Stimulated activated naive CD8-positive, alpha-beta T cell treated with anti-CD3 and anti-CD28 coated beads, Interleukin-15, amount 100 ng/mL, for 72 hours (primary cell): ENCODE measurements around the gene MAP1B.

Experiments
- ATAC-seq: fragments of 150-1000 bp; cut with Tn5 transposase; 2 replicates; pipeline ENCODE4 v1.10.0; 2021; ENCODE audit warnings: mild to moderate bottlenecking, moderate library complexity
- DNase-seq, 2 donors: peaks; one replicate each; pipeline ENCODE4 v3.0.0; 2021 to 2022
- H3K27ac Mint-ChIP-seq, 2 donors: one replicate each; pipeline ENCODE4 v1.8.0; 2022; ENCODE audit warnings: mild to moderate bottlenecking in 2 of 2, mixed read lengths in 2 of 2, moderate library complexity in 2 of 2
- H3K27me3 Mint-ChIP-seq: one replicate; pipeline ENCODE4 v1.8.0; 2022; ENCODE audit warnings: mixed read lengths
- H3K4me1 Mint-ChIP-seq: one replicate; pipeline ENCODE4 v1.8.0; 2022; ENCODE audit warnings: mild to moderate bottlenecking, mixed read lengths
- H3K4me3 Mint-ChIP-seq, 2 donors: one replicate each; pipeline ENCODE4 v1.8.0; 2022; ENCODE audit warnings: mild to moderate bottlenecking in 2 of 2, mixed read lengths in 2 of 2, moderate library complexity in 1 of 2
- H3K9me3 Mint-ChIP-seq, 2 donors: one replicate each; pipeline ENCODE4 v1.8.0; 2022; ENCODE audit warnings: mixed read lengths in 2 of 2

Gene MAP1B

GRCh38 chr5:72107131-72107900 lies at the start of gene MAP1B:
Gene MAP1B (plus strand): TSS chr5:72107475. CDS start chr5:72107532, 57 bp downstream.
- peak; percentile 48 for ATAC-seq
- Mint-ChIP-seq H3K27ac (peak within 1 kb of the TSS in 1 of 2 donors; percentile 54), H3K4me1 (peaks cover 12% of the 10 kb centered on the region), H3K4me3 (peak within 1 kb of the TSS; percentile 68 to 71), H3K9me3 (peaks cover 0 to 7% of the 10 kb centered on the region in 2 donors), H3K27me3 (peaks cover 79% of the 10 kb centered on the region)
- peak; percentile 4 to 14 for DNase-seq

GRCh38 chr5:72057816-72058215 lies 49.5 kb upstream of the MAP1B start:
- H3K4me1 Mint-ChIP-seq: no peaks in the 10 kb centered on the region
- peaks cover 21% of the 10 kb centered on the region for H3K27me3 Mint-ChIP-seq
- ATAC-seq (no peak), DNase-seq (no peak)
- H3K9me3 Mint-ChIP-seq: no peaks in the 10 kb centered on the region
- no peak overlapping the region for H3K4me3 Mint-ChIP-seq
- no peak overlapping the region for H3K27ac Mint-ChIP-seq

DNA sequence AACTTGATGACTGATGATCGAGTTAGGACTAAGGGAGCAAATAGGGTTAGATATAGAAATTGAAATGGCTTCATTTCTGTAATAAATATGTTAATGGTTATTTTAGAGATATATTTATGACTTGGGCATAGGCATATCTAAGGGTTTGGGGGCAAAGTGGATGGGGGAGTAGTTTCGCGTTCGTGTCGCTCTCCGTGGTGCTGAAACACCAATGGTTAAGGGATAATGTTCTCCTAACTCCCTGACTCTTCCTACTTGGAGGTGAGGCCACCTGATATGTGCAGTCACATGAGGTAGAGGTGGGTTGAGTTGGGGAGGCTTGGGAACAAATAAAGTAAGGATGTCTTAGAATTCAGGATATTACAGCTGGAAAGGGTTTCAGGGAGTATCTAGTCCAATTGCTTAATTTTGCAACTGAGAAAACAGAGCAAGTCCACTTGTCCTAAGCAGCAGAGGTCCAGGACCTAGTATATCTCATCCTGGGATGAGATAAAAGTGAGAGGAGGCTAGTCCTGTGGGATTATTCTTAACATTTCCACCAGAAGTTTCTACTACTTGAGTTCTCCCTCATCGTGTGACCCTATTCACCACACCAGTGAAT lies 44.0 kb upstream of the MAP1B start:
- Mint-ChIP-seq H3K4me1 (no peaks in the 10 kb centered on the region), H3K9me3 (no peaks in the 10 kb centered on the region), H3K27ac (no peak overlapping the region), H3K4me3 (no peak overlapping the region), H3K27me3 (peaks cover 18% of the 10 kb centered on the region)
- DNase-seq (no peak), ATAC-seq (no peak)

- Mint-ChIP-seq H3K4me3 (no peak overlapping the region), H3K27me3 (peaks cover 9% of the 10 kb centered on the region), H3K9me3 (no peaks in the 10 kb centered on the region), H3K4me1 (no peaks in the 10 kb centered on the region), H3K27ac (no peak overlapping the region)
- no peak for DNase-seq
- no peak for ATAC-seq
Observed at GRCh38 chr5:72064801-72065570, 42.3 kb upstream of the MAP1B start.

DNA sequence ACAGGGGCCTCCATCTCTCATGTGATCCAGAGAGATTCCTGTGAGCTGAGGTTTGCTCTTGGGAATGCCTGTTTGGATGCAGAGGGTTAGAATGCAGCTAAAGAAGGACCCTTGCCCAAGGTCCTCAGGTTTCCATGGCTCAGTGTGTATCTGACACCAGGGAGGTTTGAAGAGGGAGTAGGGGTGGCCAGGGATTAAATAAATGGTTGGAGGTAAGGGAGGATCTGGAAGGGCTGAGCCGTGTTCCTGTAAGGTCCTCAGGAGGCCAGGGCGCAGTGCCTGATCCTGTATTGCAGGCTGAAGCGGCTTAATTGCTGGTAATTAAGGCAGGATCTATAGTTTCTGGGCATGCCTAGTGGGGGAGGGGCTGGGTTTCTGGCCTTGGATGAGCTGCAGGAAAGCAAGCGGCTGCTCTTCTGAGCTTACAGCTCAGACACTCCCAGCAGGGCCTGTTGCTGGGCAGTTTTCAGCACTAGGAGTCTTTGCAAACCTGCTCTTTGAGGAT lies 41.5 kb upstream of the MAP1B start:
- no peak for DNase-seq
- H3K9me3 Mint-ChIP-seq: no peaks in the 10 kb centered on the region
- no peak for ATAC-seq
- H3K4me3 Mint-ChIP-seq: no peak overlapping the region
- no peak overlapping the region for H3K27ac Mint-ChIP-seq
- peaks cover 9% of the 10 kb centered on the region for H3K27me3 Mint-ChIP-seq
- no peaks in the 10 kb centered on the region for H3K4me1 Mint-ChIP-seq

GRCh38 chr5:72066705-72067107 lies 40.6 kb upstream of the MAP1B start:
- Mint-ChIP-seq H3K4me1 (no peaks in the 10 kb centered on the region), H3K4me3 (no peak overlapping the region), H3K27ac (no peak overlapping the region), H3K9me3 (no peaks in the 10 kb centered on the region), H3K27me3 (peaks cover 11% of the 10 kb centered on the region)
- ATAC-seq (no peak), DNase-seq (no peak)

DNA sequence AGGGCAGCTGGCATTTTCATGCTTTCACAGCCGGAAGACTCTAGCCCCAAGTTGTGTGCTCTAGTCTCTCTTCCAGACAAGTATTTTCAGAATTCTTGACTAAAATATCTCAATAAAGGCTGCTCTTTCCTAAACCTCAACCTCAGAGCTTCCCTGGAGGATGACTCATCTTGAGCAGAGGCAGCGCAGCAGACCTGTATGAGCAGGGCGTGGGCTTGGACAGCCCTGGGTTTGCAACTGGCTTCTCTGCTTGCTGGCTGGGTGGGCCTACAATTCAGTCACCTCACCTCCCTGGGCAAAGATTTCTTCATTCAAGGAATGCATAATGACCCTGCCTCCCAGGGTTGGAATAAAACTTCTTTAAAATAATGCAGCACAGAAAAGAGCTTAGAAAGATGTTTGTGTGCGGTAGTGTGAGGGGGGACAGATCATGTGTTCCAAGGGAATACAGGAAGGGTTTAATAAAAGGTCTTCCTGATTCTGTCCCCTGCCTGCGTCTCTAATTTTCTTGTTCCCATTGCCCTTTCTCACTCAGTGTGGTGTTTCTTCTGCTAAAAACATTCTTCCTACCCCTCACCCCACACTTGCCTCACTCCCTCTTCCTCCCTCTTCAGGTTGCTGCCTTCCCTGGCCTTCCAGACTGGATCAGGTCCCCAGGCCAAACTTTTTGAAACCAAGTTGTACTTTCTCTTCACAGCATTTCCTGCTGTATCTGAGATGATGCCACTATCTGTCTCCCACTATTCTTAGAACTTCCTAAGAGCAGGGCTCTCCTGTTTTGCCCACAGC lies 39.4 kb upstream of the MAP1B start:
- H3K4me1 Mint-ChIP-seq: no peaks in the 10 kb centered on the region
- ATAC-seq (no peak), DNase-seq (no peak)
- H3K4me3 Mint-ChIP-seq: no peak overlapping the region
- H3K27me3 Mint-ChIP-seq: peaks cover 18% of the 10 kb centered on the region
- no peaks in the 10 kb centered on the region for H3K9me3 Mint-ChIP-seq
- no peak overlapping the region for H3K27ac Mint-ChIP-seq

DNA sequence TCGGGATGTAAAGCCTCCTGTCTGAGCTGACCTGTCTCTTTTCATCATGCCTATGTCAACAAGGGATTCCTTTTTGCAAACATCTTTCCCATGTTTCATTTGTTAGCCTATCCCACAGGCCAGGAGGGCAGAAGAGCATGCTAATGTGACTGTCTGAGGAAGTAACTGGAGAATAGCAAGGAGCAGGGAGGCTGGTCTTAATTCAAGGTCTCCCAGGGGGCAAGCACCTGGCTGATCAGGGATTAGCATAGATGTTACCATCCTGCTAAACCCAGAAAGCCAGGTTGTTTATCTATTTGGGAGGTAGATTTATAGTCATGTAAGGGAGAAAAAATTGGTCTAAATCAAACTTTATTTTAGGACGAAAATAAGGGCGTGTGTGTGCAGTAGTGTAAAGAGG lies 36.7 kb upstream of the MAP1B start:
- no peak for ATAC-seq
- H3K27ac Mint-ChIP-seq: no peak overlapping the region
- no peaks in the 10 kb centered on the region for H3K4me1 Mint-ChIP-seq
- peaks cover 15% of the 10 kb centered on the region for H3K27me3 Mint-ChIP-seq
- H3K4me3 Mint-ChIP-seq: no peak overlapping the region
- no peak for DNase-seq
- H3K9me3 Mint-ChIP-seq: no peaks in the 10 kb centered on the region

DNA sequence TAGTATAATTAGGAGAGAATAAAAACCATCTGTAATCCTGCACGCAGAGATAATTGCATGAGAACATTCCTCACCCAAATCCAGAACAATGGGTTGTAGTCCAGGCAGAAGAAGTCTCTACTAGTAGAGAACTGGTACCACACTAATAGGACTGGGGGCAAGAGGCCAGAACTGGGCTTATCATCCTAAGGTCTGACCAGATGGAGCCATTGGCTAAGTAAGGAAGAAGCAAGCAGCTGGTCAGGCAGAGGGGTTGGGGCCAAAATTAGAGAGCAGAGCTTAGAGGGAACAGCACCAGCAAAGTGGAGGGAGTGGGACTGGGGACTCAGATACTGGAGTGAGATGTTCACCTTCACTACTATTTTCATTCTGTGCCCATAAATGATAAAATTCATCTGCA lies 35.4 kb upstream of the MAP1B start:
- Mint-ChIP-seq H3K27ac (no peak overlapping the region), H3K4me3 (no peak overlapping the region), H3K9me3 (no peaks in the 10 kb centered on the region), H3K4me1 (no peaks in the 10 kb centered on the region), H3K27me3 (peaks cover 9% of the 10 kb centered on the region)
- ATAC-seq: no peak
- DNase-seq: no peak

DNA sequence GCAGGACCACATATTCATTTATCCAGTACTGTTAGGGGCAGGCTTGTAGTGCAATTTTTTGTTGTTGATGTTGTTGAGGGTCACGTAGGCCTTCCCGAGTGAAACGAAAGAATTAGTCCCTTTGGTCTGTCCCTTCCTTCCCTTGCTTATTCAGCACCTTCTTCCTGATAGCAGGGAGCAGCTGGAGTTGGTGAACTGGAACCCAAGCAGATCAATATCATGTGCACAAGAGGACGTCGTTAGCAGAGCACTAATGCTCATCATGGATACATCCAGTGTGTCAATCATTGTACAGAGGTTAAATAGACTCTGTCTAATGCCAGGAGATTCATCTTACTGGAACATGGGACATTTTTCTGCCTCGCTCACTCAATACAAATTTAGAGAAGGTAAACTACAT lies 33.0 kb upstream of the MAP1B start:
- no peak for ATAC-seq
- H3K27ac Mint-ChIP-seq: no peak overlapping the region
- no peak for DNase-seq
- H3K4me1 Mint-ChIP-seq: no peaks in the 10 kb centered on the region
- peaks cover 21% of the 10 kb centered on the region for H3K27me3 Mint-ChIP-seq
- no peak overlapping the region for H3K4me3 Mint-ChIP-seq
- no peaks in the 10 kb centered on the region for H3K9me3 Mint-ChIP-seq

GRCh38 chr5:72075461-72075860 lies 31.8 kb upstream of the MAP1B start:
- Mint-ChIP-seq H3K27me3 (peaks cover 33% of the 10 kb centered on the region), H3K4me3 (no peak overlapping the region), H3K9me3 (no peaks in the 10 kb centered on the region), H3K4me1 (no peaks in the 10 kb centered on the region), H3K27ac (no peak overlapping the region)
- DNase-seq: no peak
- no peak for ATAC-seq

DNA sequence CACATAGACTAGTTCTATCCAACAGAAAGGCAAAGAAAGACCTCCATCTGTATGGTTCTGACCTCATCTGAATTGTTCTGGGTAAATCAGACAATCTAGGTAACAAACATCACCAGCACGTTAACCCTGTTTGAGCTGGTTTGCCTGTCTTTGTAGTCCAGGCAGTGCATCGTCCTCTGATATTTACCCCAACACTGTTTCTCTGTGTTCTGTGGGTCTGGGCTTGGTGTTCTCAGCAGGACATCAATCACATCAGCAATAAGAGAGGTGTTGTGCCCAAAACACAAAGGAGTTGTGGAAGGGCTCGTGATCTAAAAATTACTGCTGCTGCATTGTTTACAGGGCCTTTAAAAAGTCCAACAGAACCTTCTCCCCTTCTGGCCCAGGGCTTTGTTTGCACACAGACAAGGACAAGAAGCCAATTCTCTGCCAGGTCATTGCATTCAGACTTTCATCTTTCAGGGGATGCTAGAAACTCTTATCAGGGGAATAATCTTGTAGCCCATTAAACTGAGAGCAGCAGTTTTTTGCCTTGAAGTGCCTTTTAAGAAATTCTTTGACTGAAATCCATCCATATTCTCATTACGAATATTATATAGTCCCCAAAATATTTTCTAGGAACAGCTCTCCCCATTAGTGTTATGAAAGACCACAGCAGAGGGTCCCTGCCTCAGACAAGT lies 30.5 kb upstream of the MAP1B start:
- no peak for ATAC-seq
- no peaks in the 10 kb centered on the region for H3K9me3 Mint-ChIP-seq
- peaks cover 37% of the 10 kb centered on the region for H3K27me3 Mint-ChIP-seq

DNA sequence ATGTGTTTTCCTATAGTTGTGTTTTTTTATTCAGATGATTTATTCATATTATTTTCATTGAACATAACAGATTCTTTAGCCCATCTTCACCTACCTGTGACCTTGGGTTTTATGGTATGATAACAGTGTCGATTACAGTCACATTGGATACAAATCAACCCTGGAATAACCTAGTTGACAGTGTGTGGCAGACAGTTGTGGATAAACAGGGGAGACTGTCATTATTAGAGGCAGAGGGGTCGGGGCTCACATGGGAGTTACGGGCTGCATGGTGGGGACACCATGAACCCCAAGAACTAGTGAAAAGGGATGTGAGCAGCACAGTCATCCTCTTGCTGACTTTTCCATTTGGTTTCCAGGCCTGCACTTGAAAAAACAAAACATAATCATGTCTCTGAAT lies 29.9 kb upstream of the MAP1B start:
- peaks cover 37% of the 10 kb centered on the region for H3K27me3 Mint-ChIP-seq
- ATAC-seq: no peak
- no peak overlapping the region for H3K27ac Mint-ChIP-seq

More for the DNA sequence above, 30.5 kb upstream of the MAP1B start:
- DNase-seq: no peak
- Mint-ChIP-seq H3K27ac (no peak overlapping the region), H3K4me3 (no peak overlapping the region), H3K4me1 (no peaks in the 10 kb centered on the region)

GRCh38 chr5:72079288-72079687 lies 28.0 kb upstream of the MAP1B start:
- no peak overlapping the region for H3K4me3 Mint-ChIP-seq
- ATAC-seq (no peak), DNase-seq (no peak)
- H3K4me1 Mint-ChIP-seq: no peaks in the 10 kb centered on the region
- H3K9me3 Mint-ChIP-seq: no peaks in the 10 kb centered on the region
- no peak overlapping the region for H3K27ac Mint-ChIP-seq
- peaks cover 51% of the 10 kb centered on the region for H3K27me3 Mint-ChIP-seq

More for the DNA sequence above, 29.9 kb upstream of the MAP1B start:
- Mint-ChIP-seq H3K4me3 (no peak overlapping the region), H3K4me1 (no peaks in the 10 kb centered on the region), H3K9me3 (no peaks in the 10 kb centered on the region)
- no peak for DNase-seq

DNA sequence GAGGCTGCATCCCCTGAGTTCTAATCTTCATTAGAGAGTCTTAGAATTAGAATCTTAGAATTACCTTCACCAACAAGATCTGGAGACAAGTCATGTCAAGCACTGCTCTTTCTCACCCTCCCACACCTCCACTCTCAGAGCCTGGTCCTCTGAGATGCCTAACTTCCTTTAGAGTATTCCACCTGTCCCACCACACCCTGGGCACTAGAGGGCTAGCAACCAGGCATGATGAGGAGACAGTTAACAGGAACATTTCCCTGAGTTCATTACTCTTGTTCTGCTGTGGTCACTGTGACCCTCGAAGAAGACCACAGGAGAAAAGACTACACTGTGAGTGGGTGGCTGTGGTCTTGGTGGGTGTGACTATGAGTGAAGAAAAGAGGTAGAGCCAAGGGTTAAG lies 25.2 kb upstream of the MAP1B start:
- Mint-ChIP-seq H3K27ac (no peak overlapping the region), H3K9me3 (no peaks in the 10 kb centered on the region), H3K4me3 (no peak overlapping the region), H3K4me1 (no peaks in the 10 kb centered on the region), H3K27me3 (peaks cover 68% of the 10 kb centered on the region)
- no peak for DNase-seq
- ATAC-seq: no peak
